ENCODE measurements around the gene SEMA3C. TPM values are rescaled to one million over a fixed set of nuclear protein-coding genes. Genes with fewer than 3 reads are reported as not detected.

SEMA3C gene
- polyA plus RNA-seq, 3 donors, result 1.3 to 18.0 (median 16.5) TPM

DNA sequence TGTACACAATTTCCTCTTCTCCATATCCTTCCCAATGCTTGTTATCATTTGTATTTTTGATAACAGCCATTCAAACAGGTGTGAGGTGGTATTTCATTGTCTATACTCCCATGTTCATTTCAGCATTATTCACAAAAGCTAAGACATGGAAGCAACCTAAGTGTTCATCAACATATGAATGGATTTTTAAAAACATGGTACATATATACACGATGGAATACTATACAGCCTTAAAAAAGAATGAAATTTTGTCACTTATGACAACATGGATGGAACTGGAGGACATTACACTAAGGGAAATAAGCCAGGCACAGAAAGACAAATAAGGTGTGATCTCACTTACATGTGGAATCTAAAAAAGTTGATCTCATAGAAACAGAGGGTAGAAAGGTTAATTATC, 109.3 kb downstream of the SEMA3C start:
- 88 to 89% (median 89%) methylated on average over 1 of the region's 1 CpG for WGBS, 3 donors
- H3K27ac ChIP-seq (ENCODE audit: low read depth, low read length), result no peak overlapping the region

GRCh38 chr7:80807166-80807900, 111.5 kb downstream of the SEMA3C start:
- 69 to 76% (median 70%) methylated on average over 3 of the region's 3 CpGs for WGBS, 3 donors
- H3K27ac ChIP-seq (ENCODE audit: low read depth, low read length), result no peak overlapping the region

GRCh38 chr7:80806663-80807062, 112.2 kb downstream of the SEMA3C start:
- 74 to 77% (median 75%) methylated on average over 6 of the region's 6 CpGs for WGBS, 3 donors
- H3K27ac ChIP-seq (ENCODE audit: low read depth, low read length), result no peak overlapping the region

DNA sequence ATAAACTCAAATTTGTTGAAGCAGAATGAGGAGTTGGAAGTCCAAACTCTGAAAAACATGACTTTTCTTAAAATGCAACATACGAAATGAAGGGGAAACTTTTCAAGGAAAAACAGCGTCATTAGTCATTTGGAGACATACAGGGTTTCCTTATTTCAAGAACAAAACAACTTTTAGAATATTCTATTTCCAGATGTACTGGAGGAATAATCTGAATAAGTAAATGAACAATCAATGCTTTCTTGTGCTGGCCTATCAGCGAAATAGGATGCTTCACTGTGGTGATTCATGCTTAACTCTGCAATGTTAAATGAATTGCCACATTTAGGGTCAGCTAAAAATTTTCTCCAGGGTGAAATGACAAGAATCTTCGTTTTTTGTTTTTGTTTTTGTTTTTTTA, 114.3 kb downstream of the SEMA3C start:
- WGBS, 3 donors, result 82 to 84% (median 83%) methylated on average over 4 of the region's 4 CpGs
- H3K27ac ChIP-seq (ENCODE audit: low read depth, low read length), result no peak overlapping the region

- no peak overlapping the region for H3K27ac ChIP-seq (ENCODE audit: low read depth, low read length)
- 59 to 88% (median 86%) methylated on average over 5 of the region's 5 CpGs for WGBS, 3 donors
These were observed 116.3 kb downstream of the SEMA3C start for GRCh38 chr7:80802527-80802926.

- no peak overlapping the region for H3K27ac ChIP-seq (ENCODE audit: low read depth, low read length)
- 54 to 77% (median 69%) methylated on average over 10 of the region's 10 CpGs for WGBS, 3 donors
These were observed 123.9 kb downstream of the SEMA3C start for GRCh38 chr7:80794631-80795573.

- 53 to 70% (median 56%) methylated on average over 3 of the region's 3 CpGs for WGBS, 3 donors
- no peak overlapping the region for H3K27ac ChIP-seq (ENCODE audit: low read depth, low read length)
These were observed 127.3 kb downstream of the SEMA3C start for GRCh38 chr7:80791509-80791929.

- 60 to 79% (median 64%) methylated on average over 4 of the region's 4 CpGs for WGBS, 3 donors
- no peak overlapping the region for H3K27ac ChIP-seq (ENCODE audit: low read depth, low read length)
These were observed 128.0 kb downstream of the SEMA3C start for GRCh38 chr7:80790877-80791276.

GRCh38 chr7:80787721-80788120, 131.1 kb downstream of the SEMA3C start:
- no peak overlapping the region for H3K27ac ChIP-seq (ENCODE audit: low read depth, low read length)
- WGBS, 3 donors, result 68 to 91% (median 78%) methylated on average over 1 of the region's 1 CpG

DNA sequence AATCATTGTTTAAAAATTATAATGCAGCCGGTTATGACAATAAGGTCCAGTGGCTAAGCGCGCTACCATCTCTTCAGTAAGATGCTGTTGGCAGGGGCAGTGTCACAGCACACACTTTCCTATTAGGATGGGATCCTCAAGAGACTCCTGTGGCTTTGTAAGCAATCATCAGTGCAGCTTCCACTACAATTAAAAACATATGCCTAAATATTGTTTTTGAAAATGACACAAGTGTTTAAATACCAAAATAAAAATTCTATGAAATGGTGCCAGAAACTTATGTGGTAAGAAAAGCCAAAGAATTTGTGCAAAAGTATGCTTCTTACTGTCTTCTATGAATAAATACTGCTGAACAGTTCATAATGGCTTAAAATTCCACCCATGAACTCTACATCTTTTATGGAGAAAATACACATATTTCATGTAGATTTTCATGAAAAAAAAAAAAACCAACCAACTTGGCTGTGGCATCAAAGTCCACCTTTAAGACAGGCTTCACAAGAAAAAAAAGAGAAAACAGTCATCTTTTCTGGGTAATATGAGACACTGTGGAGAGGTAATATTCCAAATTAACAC, 132.8 kb downstream of the SEMA3C start:
- WGBS, 3 donors, result 83 to 96% (median 91%) methylated on average over 3 of the region's 3 CpGs
- H3K27ac ChIP-seq (ENCODE audit: low read depth, low read length), result no peak overlapping the region

DNA sequence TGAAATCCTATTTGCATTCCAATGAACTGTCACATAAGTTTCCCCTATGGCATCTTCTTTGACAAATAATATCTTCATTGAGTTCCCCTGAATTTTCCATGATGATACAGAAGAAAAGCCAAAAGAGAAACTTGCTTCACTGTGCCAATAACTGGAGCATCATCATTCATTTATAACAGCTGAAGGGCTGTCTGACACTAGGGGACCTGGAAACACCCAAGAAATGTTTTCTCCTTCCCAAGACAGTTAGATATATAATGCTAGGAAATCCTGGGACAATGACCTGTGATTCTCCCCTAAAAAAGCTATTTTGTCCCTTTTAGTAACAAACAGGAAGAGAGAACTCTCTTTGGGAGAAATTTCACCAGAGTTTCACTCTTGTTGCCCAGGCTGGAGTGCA, 133.6 kb downstream of the SEMA3C start:
- no peak overlapping the region for H3K27ac ChIP-seq (ENCODE audit: low read depth, low read length)

- no peak overlapping the region for H3K27ac ChIP-seq (ENCODE audit: low read depth, low read length)
- 67 to 68% (median 68%) methylated on average over 2 of the region's 2 CpGs for WGBS, 3 donors
These were observed 135.0 kb downstream of the SEMA3C start for GRCh38 chr7:80783678-80784327.

DNA sequence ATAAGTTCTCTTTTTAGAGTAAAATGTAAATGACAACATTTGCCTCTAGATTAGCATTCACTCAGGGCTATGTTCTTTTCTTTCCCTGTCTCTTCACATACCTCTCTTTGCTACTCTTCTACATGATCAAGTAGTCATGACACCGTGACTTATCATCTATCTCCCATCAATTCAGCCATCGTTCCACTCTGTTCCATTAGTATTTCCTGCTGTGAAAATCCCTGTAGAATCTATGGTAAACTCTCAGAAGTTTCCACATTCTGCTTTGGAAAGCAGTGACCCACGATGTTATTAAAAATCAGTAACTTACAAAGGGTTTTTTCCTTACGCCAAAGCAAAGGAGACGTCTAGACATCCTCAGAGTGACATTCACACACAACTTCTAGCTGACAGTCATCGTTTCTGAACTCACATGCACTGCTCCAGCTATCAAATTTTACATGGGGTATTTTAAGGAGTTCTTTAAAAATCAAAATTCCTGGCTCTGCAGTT, 135.6 kb downstream of the SEMA3C start:
- no peak overlapping the region for H3K27ac ChIP-seq (ENCODE audit: low read depth, low read length)
- 78 to 87% (median 84%) methylated on average over 6 of the region's 6 CpGs for WGBS, 3 donors

DNA sequence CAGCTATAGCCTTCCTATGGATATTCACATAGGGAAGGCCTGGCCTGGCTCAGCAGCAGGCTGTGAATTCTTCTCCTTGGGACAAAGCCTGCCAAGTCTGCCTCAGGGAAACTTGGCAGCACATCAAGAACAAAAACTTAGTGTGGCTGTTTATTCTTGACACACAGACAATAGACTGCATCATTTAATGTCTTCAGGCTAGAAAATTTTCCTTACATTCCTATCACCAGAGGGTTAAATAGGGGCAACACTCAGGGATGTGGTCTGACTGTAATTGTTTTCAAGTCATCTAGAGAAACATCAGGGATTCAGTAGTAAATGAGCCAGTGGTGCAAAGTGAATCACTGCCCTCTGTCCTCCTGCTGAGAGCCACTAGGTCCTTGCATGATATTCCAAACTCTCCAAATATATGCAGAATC, 137.3 kb downstream of the SEMA3C start:
- H3K27ac ChIP-seq (ENCODE audit: low read depth, low read length), result no peak overlapping the region

- 55 to 85% (median 55%) methylated on average over 2 of the region's 2 CpGs for WGBS, 3 donors
- H3K27ac ChIP-seq (ENCODE audit: low read depth, low read length), result no peak overlapping the region
These were observed 137.7 kb downstream of the SEMA3C start for GRCh38 chr7:80781146-80781545.

DNA sequence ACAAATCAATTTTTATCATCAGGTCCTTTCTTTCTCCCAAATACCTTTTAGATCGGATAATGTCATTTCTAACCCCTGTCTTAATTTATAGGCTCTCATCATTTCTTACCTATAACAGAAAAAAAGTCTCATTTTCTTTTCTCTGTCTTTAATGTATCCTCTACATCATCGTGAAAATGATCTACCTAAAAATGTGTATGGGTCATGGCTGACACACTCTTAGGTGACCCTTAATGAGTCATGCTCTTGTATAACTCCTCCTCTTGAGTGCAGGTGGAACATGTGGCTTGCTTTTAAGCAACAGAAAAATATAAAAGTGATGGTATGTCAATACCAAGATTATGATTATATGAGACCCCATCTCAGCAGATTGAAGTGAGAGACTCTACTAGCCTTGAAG, 139.4 kb downstream of the SEMA3C start:
- H3K27ac ChIP-seq (ENCODE audit: low read depth, low read length), result no peak overlapping the region
- WGBS, 3 donors, result 91 to 99% (median 94%) methylated on average over 2 of the region's 2 CpGs

- H3K27ac ChIP-seq (ENCODE audit: low read depth, low read length), result no peak overlapping the region
- WGBS, 3 donors, result 65 to 71% (median 67%) methylated on average over 3 of the region's 3 CpGs
These were observed 143.0 kb downstream of the SEMA3C start for GRCh38 chr7:80775897-80776296.

GRCh38 chr7:80775482-80775881, 143.4 kb downstream of the SEMA3C start:
- H3K27ac ChIP-seq (ENCODE audit: low read depth, low read length), result no peak overlapping the region

- no peak overlapping the region for H3K27ac ChIP-seq (ENCODE audit: low read depth, low read length)
- WGBS, 3 donors, result 70 to 92% (median 79%) methylated on average over 1 of the region's 1 CpG
These were observed 144.0 kb downstream of the SEMA3C start for GRCh38 chr7:80774843-80775242.

All from adipose tissue (tissue), 3 donors.